GM12878 (cell line): ENCODE measurements around the gene CEP135. TPM values are rescaled to one million over a fixed set of nuclear protein-coding genes. Genes with fewer than 3 reads are reported as not detected.

Experiments
- CBFB ChIP-seq: IDR thresholded peaks from 2 replicates; pipeline ENCODE4 v1.6.1; 2016; ENCODE audit warnings: antibody characterized with exemption, low read depth
- E2F8 ChIP-seq: fragments of 450-650 bp; IDR thresholded peaks from 2 replicates; pipeline ENCODE4 v1.6.1; 2018; ENCODE audit warnings: mild to moderate bottlenecking, low read depth, moderate library complexity; ENCODE audit not compliant: partially characterized antibody
- NRF1 ChIP-seq: conservative IDR thresholded peaks from 2 replicates; pipeline ENCODE4 v1.6.1; 2011; ENCODE audit warnings: mild to moderate bottlenecking, low read depth, low read length, improper control_type of control experiment
- SPI1 ChIP-seq: IDR thresholded peaks from 2 replicates; pipeline ENCODE4 v1.6.1; 2011; ENCODE audit warnings: low read depth, mild to moderate bottlenecking, low read length, moderate library complexity, borderline replicate concordance; ENCODE audit not compliant: insufficient read depth
- polyA plus RNA-seq, 11 experiments: library from polyadenylated mRNA; depleted of rRNA in 4 of 11; unstranded in 6 of 11; stranded (reverse) in 5 of 11; fragments of >200 nt; fragmentation: Nextera tagmentation in 4 of 11; fragmentation: Illumina TruSeq in 1 of 11; extraction: Ambion mirVana in 4 of 11; extraction: Trizol in 1 of 11; gene quantifications; 1 replicate in 1 of 11; 2 replicates in 10 of 11; pipeline versions ENCODE4 v1.2.1 to v1.2.3, GENCODE V29; 2011 to 2016; ENCODE audit warnings: inconsistent platforms in 2 of 11, missing spikeins in 2 of 11, low read depth in 1 of 11
- total RNA-seq, 4 experiments: library from RNA; depleted of rRNA in 3 of 4; stranded (reverse); fragments of >200 nt in 3 of 4; fragmentation: Illumina TruSeq in 1 of 4; extraction: Trizol in 1 of 4; gene quantifications; 2 replicates each; pipeline versions ENCODE4 v1.2.1 to v1.2.3, GENCODE V29; 2013 to 2021
- TF ChIP-seq, protein P1 (sequence below): fragments of 450-650 bp; IDR thresholded peaks from 2 replicates; pipeline ENCODE4 v1.6.1; 2017; ENCODE audit warnings: low read depth, mild to moderate bottlenecking, moderate library complexity

Gene CEP135
- total and polyA plus RNA-seq, 10 of the 15 experiments (the other 5 are each of a cell fraction or from before 2014, with no cell fraction given) = 2.9 to 13.6 (median 10.1) TPM

DNA sequence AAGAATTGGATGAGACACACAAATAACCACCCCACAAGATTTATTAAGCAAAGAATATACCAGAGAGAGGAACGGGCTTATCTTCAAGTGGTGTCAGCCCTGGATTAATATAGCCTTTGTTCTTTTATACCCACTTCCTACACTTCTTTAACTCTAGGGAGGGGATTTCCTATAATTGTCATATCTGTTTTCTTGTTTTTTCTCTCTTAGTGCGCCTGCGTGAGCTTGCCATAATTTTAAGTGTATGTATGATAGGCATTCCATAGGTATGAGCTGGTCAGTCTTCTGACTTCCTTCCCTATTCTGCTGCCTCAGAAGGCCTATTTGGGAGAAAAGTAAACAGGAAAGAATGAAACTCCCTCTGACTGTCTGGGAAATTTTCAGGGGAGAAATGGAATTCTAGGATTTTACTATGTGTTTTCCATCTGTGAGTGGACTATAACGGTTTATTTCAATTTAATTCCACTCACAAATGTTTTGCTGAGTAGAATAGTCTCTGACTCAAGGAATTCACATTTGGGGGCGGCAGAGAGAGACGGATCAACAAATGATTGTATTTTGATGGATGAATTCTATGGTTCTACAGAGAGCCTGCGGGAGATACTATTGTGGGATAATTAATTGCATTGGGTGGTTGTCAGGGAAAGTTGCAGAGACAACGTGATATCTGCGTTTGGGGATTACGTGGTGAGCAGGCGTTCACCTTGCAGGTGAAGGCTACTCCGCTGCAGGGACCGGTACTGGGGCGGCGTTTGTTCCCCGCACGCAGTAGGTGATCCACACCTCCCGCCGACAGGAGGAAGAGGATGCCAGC lies 626 bp upstream of the CEP135 start (continued):
- no peak for TF ChIP-seq E2F8
- TF ChIP-seq SPI1 = peak; percentile 36; the same call in 1 of the 2 replicates
- TF ChIP-seq NRF1 = peak; percentile 38
- peak; percentile 14; the same call in 1 of the 2 replicates for TF ChIP-seq CBFB
- TF ChIP-seq, protein P1, sequence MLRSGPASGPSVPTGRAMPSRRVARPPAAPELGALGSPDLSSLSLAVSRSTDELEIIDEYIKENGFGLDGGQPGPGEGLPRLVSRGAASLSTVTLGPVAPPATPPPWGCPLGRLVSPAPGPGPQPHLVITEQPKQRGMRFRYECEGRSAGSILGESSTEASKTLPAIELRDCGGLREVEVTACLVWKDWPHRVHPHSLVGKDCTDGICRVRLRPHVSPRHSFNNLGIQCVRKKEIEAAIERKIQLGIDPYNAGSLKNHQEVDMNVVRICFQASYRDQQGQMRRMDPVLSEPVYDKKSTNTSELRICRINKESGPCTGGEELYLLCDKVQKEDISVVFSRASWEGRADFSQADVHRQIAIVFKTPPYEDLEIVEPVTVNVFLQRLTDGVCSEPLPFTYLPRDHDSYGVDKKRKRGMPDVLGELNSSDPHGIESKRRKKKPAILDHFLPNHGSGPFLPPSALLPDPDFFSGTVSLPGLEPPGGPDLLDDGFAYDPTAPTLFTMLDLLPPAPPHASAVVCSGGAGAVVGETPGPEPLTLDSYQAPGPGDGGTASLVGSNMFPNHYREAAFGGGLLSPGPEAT = 0 out of 2 replicates have a peak, but pooled peaks have one; percentile 33
